H1 (cell line): ENCODE data around the gene SERPINF2. TPM values are rescaled to one million over a fixed set of nuclear protein-coding genes. Genes with fewer than 3 reads are reported as not detected.

Experiments
- CTCF ChIA-PET: fragments of 300-600 bp; sonication (Branson Sonifier 250); formaldehyde crosslinking; loops from one replicate; lab custom pipeline; 2021; ENCODE audit not compliant: partially characterized antibody; lab: Charles Lee
- POLR2A ChIA-PET: fragments of 300-600 bp; sonication (Branson Sonifier 250); formaldehyde crosslinking; loops from one replicate; lab custom pipeline; 2021; ENCODE audit warnings: inconsistent platforms; ENCODE audit not compliant: partially characterized antibody; lab: Charles Lee
- DNase-seq, 2 experiments: peaks; one replicate each; pipeline versions ENCODE4 v3.0.0 to v3.0.0-alpha.2; 2010 to 2022; ENCODE audit warnings: low spot score in 2 of 2, low read depth in 1 of 2, mixed read lengths in 1 of 2
- FAIRE-seq: peaks from 2 replicates; lab custom pipeline; 2011; peaks lifted over from hg19 to GRCh38; lab: Jason Lieb, UNC
- H2AFZ ChIP-seq: 2 replicates; pipeline ENCODE4 v1.8.1; 2012; ENCODE audit warnings: low read length, inconsistent platforms
- H2AK5ac ChIP-seq: 2 replicates; pipeline ENCODE4 v1.6.1; 2013; ENCODE audit warnings: low read depth, low read length
- H2BK120ac ChIP-seq: replicated peaks from 2 replicates; pipeline ENCODE3; 2013; ENCODE audit warnings: low read depth, low read length, inconsistent platforms
- H2BK12ac ChIP-seq: 2 replicates; pipeline ENCODE4 v1.6.1; 2013; ENCODE audit warnings: low read depth, low read length
- H2BK15ac ChIP-seq: 2 replicates; pipeline ENCODE4 v1.6.1; 2013; ENCODE audit warnings: low read length
- H2BK20ac ChIP-seq: 2 replicates; pipeline ENCODE4 v1.6.1; 2013; ENCODE audit warnings: low read length
- H2BK5ac ChIP-seq: 2 replicates; pipeline ENCODE4 v1.6.1; 2013; ENCODE audit warnings: low read depth, low read length
- H3K14ac ChIP-seq: 2 replicates; pipeline ENCODE4 v1.6.1; 2013; ENCODE audit warnings: inconsistent platforms; ENCODE audit not compliant: insufficient read length
- H3K18ac ChIP-seq: 2 replicates; pipeline ENCODE4 v1.6.1; 2013; ENCODE audit warnings: low read length; ENCODE audit errors: extremely low read depth
- H3K23ac ChIP-seq: 2 replicates; pipeline ENCODE4 v1.6.1; 2013; ENCODE audit warnings: inconsistent platforms; ENCODE audit not compliant: insufficient read length
- H3K23me2 ChIP-seq: 2 replicates; pipeline ENCODE4 v1.6.1; 2013; ENCODE audit warnings: low read depth, low read length
- H3K27ac ChIP-seq: 2 replicates; pipeline ENCODE4 v1.6.1; 2011; ENCODE audit warnings: low read depth, low read length, inconsistent platforms
- H3K27me3 ChIP-seq, 4 experiments: replicated peaks in 1 of 4; 1 replicate in 1 of 4; 2 replicates in 3 of 4; pipeline versions ENCODE4 v1.6.1 to v1.8.1; 2011 to 2013; ENCODE audit warnings: low read length in 3 of 4, mild to moderate bottlenecking in 3 of 4, inconsistent platforms in 2 of 4, mixed read lengths in 2 of 4, moderate library complexity in 1 of 4; ENCODE audit not compliant: control insufficient read depth in 3 of 4, insufficient read depth in 3 of 4; ENCODE audit errors: extremely low read depth in 1 of 4
- H3K36me3 ChIP-seq, 4 experiments: 2 replicates each; pipeline versions ENCODE4 v1.6.1 to v1.8.1; 2011 to 2013; ENCODE audit warnings: mild to moderate bottlenecking in 4 of 4, low read length in 3 of 4, moderate library complexity in 2 of 4, control low read depth in 1 of 4, inconsistent platforms in 1 of 4; ENCODE audit not compliant: insufficient read depth in 4 of 4, control insufficient read depth in 2 of 4
- H3K4ac ChIP-seq: replicated peaks from 2 replicates; pipeline ENCODE3; 2013; ENCODE audit warnings: low read length, low read depth, mixed read lengths, inconsistent platforms; ENCODE audit not compliant: insufficient read length
- H3K4me1 ChIP-seq, 4 experiments: replicated peaks in 1 of 4; 1 replicate in 1 of 4; 2 replicates in 3 of 4; pipeline versions ENCODE4 v1.6.1 to v1.8.1; 2011 to 2013; ENCODE audit warnings: low read length in 3 of 4, inconsistent platforms in 2 of 4, mixed read lengths in 1 of 4; ENCODE audit not compliant: insufficient read depth in 4 of 4, control insufficient read depth in 3 of 4
- H3K4me2 ChIP-seq, 2 experiments: 2 replicates each; pipeline versions ENCODE4 v1.6.1 to v1.8.1; 2011 to 2013; ENCODE audit warnings: low read depth in 2 of 2, low read length in 2 of 2, control low read depth in 1 of 2, inconsistent platforms in 1 of 2, mild to moderate bottlenecking in 1 of 2; ENCODE audit not compliant: insufficient read depth in 1 of 2
- H3K4me3 ChIP-seq, 4 experiments: fragments of 200-600, 300-600 bp in 1 of 4; sonication (generic), shearing (Covaris generic), sonication (Bioruptor Twin) in 1 of 4; 2 replicates each; pipeline versions ENCODE4 v1.5.1 to v1.8.1; 2011 to 2016; ENCODE audit warnings: low read length in 4 of 4, low read depth in 3 of 4, control low read depth in 2 of 4, inconsistent platforms in 2 of 4, mild to moderate bottlenecking in 2 of 4, mixed read lengths in 1 of 4, moderate library complexity in 1 of 4; ENCODE audit not compliant: insufficient read depth in 2 of 4; ENCODE audit errors: extremely low read depth in 1 of 4
- H3K56ac ChIP-seq: replicated peaks from 2 replicates; pipeline ENCODE3; 2013; ENCODE audit warnings: low read depth, mild to moderate bottlenecking, mixed read lengths, low read length, inconsistent platforms; ENCODE audit not compliant: insufficient read length
- H3K79me1 ChIP-seq: 2 replicates; pipeline ENCODE4 v1.6.1; 2013; ENCODE audit warnings: low read depth, low read length, control low read depth
- H3K79me2 ChIP-seq, 2 experiments: 2 replicates each; pipeline versions ENCODE4 v1.6.1 to v1.8.1; 2012 to 2013; ENCODE audit warnings: low read length in 2 of 2, mild to moderate bottlenecking in 2 of 2, inconsistent platforms in 1 of 2; ENCODE audit not compliant: insufficient read depth in 2 of 2, control insufficient read depth in 1 of 2
- H3K9ac ChIP-seq, 4 experiments: replicated peaks in 1 of 4; 1 replicate in 1 of 4; 2 replicates in 3 of 4; pipeline versions ENCODE4 v1.6.1 to v1.8.1; 2011 to 2013; ENCODE audit warnings: low read depth in 3 of 4, low read length in 3 of 4, control low read depth in 2 of 4, mild to moderate bottlenecking in 2 of 4, moderate library complexity in 2 of 4, inconsistent platforms in 1 of 4; ENCODE audit errors: extremely low read depth in 1 of 4
- H3K9me3 ChIP-seq, 2 experiments: 2 replicates each; pipeline versions ENCODE4 v1.6.1 to v1.8.1; 2012 to 2013; ENCODE audit warnings: mild to moderate bottlenecking in 2 of 2, moderate library complexity in 2 of 2, control low read depth in 1 of 2, inconsistent platforms in 1 of 2, low read depth in 1 of 2, low read length in 1 of 2, mixed read lengths in 1 of 2; ENCODE audit not compliant: insufficient read depth in 2 of 2
- H4K20me1 ChIP-seq, 2 experiments: replicated peaks in 1 of 2; 2 replicates each; pipeline versions ENCODE3 to v1.8.1; 2011 to 2013; ENCODE audit warnings: inconsistent platforms in 2 of 2, low read length in 2 of 2, mild to moderate bottlenecking in 1 of 2; ENCODE audit not compliant: insufficient read depth in 2 of 2, control insufficient read depth in 1 of 2
- H4K5ac ChIP-seq: 2 replicates; pipeline ENCODE4 v1.6.1; 2013; ENCODE audit warnings: low read length, low read depth, mixed read lengths, inconsistent platforms; ENCODE audit not compliant: insufficient read length
- H4K8ac ChIP-seq: 2 replicates; pipeline ENCODE4 v1.8.0; 2013; ENCODE audit warnings: mild to moderate bottlenecking, moderate library complexity, low read length, inconsistent platforms; ENCODE audit not compliant: insufficient read depth; ENCODE audit errors: extremely low read depth
- H4K91ac ChIP-seq: replicated peaks from 2 replicates; pipeline ENCODE3; 2013; ENCODE audit warnings: low read length, mixed read lengths, inconsistent platforms; ENCODE audit not compliant: insufficient read length
- CHD2 ChIP-seq: IDR thresholded peaks from 2 replicates; pipeline ENCODE4 v1.6.1; 2012; ENCODE audit warnings: low read length, improper control_type of control experiment
- JUND ChIP-seq: IDR thresholded peaks from 2 replicates; pipeline ENCODE4 v1.6.1; 2011; ENCODE audit warnings: mild to moderate bottlenecking, improper control_type of control experiment, low read length
- RAD21 ChIP-seq, 2 experiments: IDR thresholded peaks in 1 of 2; conservative IDR thresholded peaks in 1 of 2; 2 replicates each; pipeline ENCODE4 v1.6.1; 2011; ENCODE audit warnings: low read depth in 2 of 2, low read length in 2 of 2, improper control_type of control experiment in 1 of 2, inconsistent platforms in 1 of 2, mild to moderate bottlenecking in 1 of 2, moderate library complexity in 1 of 2
- RFX5 ChIP-seq: IDR thresholded peaks from 2 replicates; pipeline ENCODE4 v1.6.1; 2011; ENCODE audit warnings: low read depth, low read length, improper control_type of control experiment, borderline replicate concordance
- SIN3A ChIP-seq, 2 experiments: IDR thresholded peaks in 1 of 2; conservative IDR thresholded peaks in 1 of 2; 2 replicates each; pipeline ENCODE4 v1.6.1; 2011 to 2012; ENCODE audit warnings: low read length in 2 of 2, improper control_type of control experiment in 1 of 2, low read depth in 1 of 2, mild to moderate bottlenecking in 1 of 2
- WGBS, 2 experiments: shearing (Covaris generic) in 1 of 2; methylation state at CpG; one replicate each; pipeline versions ENCODE4 v1.1.6 to v1.1.7; 2013 to 2015; ENCODE audit warnings: low lambda C conversion rate in 2 of 2, mixed read lengths in 2 of 2, inconsistent platforms in 1 of 2, low coverage in 1 of 2, missing lambda C conversion rate in 1 of 2; ENCODE audit not compliant: insufficient replicate concordance in 2 of 2, insufficient coverage in 1 of 2, insufficient read length in 1 of 2; ENCODE audit errors: extremely low coverage in 1 of 2, missing lambda C conversion rate in 1 of 2; 5-methylcytosine and 5-hydroxymethylcytosine counted together
- polyA plus RNA-seq, 7 experiments: library from polyadenylated mRNA; depleted of rRNA in 3 of 7; stranded (reverse) in 5 of 7; unstranded in 2 of 7; fragments of >200 nt in 5 of 7; fragments of 200-250 nt in 2 of 7; gene quantifications; 1 replicate in 5 of 7; 2 replicates in 1 of 7; 4 replicates in 1 of 7; pipeline versions ENCODE4 v1.2.1 to v1.2.3, GENCODE V29; 2011 to 2013; ENCODE audit warnings: missing spikeins in 2 of 7, mixed read lengths in 2 of 7
- total RNA-seq: library from RNA; stranded (reverse); fragmentation: NEBNext Ultra II Directional; extraction: Animal tissue kit (Norgen Biotek cat#: 25700); gene quantifications from 2 replicates; pipeline ENCODE4 v1.2.1, GENCODE V29; 2021

SERPINF2 gene
- total and polyA plus RNA-seq, 2 of the 8 experiments (the other 6 are each of a cell fraction or from before 2014, with no cell fraction given), result 1.8 to 3.2 TPM

DNA sequence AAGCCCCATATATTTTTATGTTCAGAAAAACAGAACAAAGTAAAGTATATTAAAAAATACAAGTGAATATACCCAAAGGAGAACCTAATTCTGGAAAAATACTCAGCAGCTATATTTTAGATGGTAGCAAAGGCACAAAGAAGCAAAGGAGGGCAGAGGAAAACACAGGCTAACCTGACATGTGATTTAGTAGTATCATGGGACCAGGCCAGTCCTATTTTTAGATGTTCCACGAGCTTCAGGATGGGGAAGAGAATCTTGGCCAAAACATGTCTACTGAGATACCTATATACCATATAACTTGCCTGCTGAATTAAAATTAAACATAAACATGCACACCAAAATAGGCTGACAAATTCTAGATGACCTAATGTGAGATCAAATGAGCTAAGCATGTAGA, 54.1 kb downstream of the SERPINF2 start:
- WGBS, 2 experiments, result 97% methylated on average over 1 of the region's 1 CpG; no CpG with 5 or more reads in 1 of the 2 experiments
- Histone ChIP-seq H3K36me3 (peaks cover 0 to 24% (median 14%) of the 10 kb centered on the region in 4 experiments; a peak in 7 of 8 replicates), H4K5ac (no peak overlapping the region), H3K4ac (no peak overlapping the region), H2BK5ac (no peak overlapping the region), H3K9ac (no peak overlapping the region), H3K18ac (no peak overlapping the region), H2BK120ac (no peak overlapping the region), H4K91ac (no peak overlapping the region), H2AK5ac (no peak overlapping the region), H3K23me2 (no peaks in the 10 kb centered on the region), H3K27ac (no peak overlapping the region), H3K4me2 (no peak overlapping the region), H2BK12ac (no peak overlapping the region), H2BK15ac (no peak overlapping the region), H3K79me1 (no peaks in the 10 kb centered on the region; the same call in 1 of the 2 replicates), H2BK20ac (no peak overlapping the region), H3K4me3 (no peak overlapping the region), H4K20me1 (no peaks in the 10 kb centered on the region), H3K27me3 (no peaks in the 10 kb centered on the region), H3K14ac (no peak overlapping the region), H3K4me1 (no peaks in the 10 kb centered on the region), H3K56ac (no peak overlapping the region), H3K23ac (no peak overlapping the region), H3K9me3 (no peaks in the 10 kb centered on the region), H3K79me2 (no peaks in the 10 kb centered on the region), H4K8ac (no peak overlapping the region), H2AFZ (no peak overlapping the region)
- no peak for FAIRE-seq
- POLR2A ChIA-PET, result interaction anchor here (0.8 to 1.2 kb wide), 3 partner anchors 20 to 81 kb away, joined by 3 read pairs; no protein-coding TSS in a partner anchor
- CTCF ChIA-PET, result interaction anchor here (1.1 to 2.0 kb wide), 7 partner anchors 11 to 127 kb away, joined by 3 to 11 read pairs (median 4); no protein-coding TSS in a partner anchor
- DNase-seq, result no peak
- no peak for TF ChIP-seq RFX5
- no peak for TF ChIP-seq SIN3A (conservative IDR thresholded peaks at IDR 0.05 in 1 of 2, IDR thresholded peaks at IDR 0.05 in 1 of 2; ENCODE audit: low read depth in 1 of 2, low read length in 2 of 2)
- no peak for TF ChIP-seq JUND
- TF ChIP-seq RAD21 (IDR thresholded peaks at IDR 0.05 in 1 of 2, conservative IDR thresholded peaks at IDR 0.05 in 1 of 2; ENCODE audit: low read depth in 2 of 2, low read length in 2 of 2), result no peak
- no peak for TF ChIP-seq CHD2
